GM18498 (cell line): ENCODE measurements around the gene ZBP1.

Experiments
- ATAC-seq: cut with Tn5 transposase; IDR thresholded peaks from one replicate; pipeline ENCODE4 v1.9.1; 2021; ENCODE audit warnings: mild to moderate bottlenecking, moderate library complexity; ENCODE audit not compliant: unreplicated experiment

Gene ZBP1

DNA sequence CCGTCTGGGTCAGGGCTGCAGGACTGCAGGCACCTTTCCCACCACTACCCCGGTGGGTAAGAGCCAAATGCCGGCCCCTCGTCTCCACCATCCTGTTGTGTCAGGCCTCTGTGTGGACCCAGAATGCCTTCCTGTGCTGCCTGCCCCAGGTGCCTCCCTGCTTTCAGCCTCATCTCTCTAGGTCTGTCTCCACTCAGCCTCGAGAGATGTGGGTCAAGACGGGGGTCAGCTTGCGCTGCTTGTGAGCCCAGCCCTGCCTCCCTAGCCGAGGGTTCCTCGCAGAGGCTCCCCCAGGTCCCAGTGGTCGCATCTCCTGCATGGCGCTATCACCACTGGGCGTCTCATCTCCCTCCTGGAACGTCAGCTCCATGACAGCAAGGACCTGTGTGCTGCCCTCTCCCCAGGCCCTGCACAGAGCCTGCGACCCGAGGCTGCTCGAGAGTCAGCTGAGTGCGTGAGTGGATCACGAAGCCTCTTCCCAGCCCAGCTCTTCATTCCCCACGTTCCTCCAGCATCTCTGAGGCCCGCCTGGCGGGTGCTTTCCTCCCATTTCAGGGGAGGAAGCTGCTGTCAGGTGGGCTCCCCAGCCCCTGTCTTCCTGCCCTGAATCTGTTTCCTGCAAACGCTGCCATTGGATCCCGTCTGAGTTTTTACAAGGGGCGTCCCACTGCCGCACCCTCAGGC lies 38.7 kb upstream of the ZBP1 start:
- no peak for ATAC-seq

DNA sequence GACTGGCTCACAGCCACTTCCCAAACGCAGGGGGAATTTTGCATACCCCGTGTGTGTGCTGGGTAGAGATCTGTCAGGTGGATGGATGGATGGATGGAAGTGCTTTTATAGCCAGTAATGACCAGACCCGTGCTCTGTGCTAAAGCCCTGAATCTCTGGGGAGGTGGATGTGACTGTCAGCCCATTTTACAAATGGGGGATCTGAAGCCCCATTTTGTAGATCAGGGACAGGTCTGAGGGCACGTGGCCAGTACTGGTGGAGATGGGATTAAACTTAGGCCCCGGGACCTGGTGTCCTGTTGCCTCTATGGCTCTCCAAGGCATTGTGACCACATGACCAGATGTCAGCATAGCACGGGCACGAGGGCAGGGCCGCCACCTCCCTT lies 38.2 kb upstream of the ZBP1 start:
- ATAC-seq: no peak

- ATAC-seq: no peak
These were observed 37.6 kb upstream of the ZBP1 start for GRCh38 chr20:57657535-57658446.

- ATAC-seq: no peak
These were observed 36.8 kb upstream of the ZBP1 start for GRCh38 chr20:57656821-57657534.

DNA sequence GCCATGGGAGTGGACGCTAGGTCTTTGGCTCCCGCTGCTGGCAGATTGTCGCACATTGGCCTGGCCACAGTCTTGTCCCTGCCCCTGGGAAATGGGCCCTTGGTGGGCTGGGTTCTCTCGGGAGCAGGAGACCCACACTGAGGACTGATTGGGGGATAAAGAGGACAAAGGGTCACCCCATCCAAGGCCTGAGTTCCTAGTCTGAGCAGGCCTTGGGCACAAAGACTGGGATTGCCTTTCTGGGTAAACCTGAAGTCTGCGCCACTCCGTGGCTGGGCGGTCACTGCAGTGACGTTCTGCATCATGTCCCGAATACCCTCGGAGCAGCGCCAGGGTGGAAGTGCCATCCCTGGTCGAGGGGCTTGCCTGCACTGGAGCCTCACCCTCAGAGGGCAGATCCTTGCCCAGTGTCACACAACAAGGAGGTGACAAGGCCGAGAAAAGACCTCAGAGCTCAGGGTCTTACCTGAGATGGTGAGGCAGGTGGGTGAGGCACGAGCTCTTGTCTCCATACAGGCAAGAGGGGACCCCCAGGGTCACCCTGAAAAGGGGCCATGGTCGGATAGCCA lies 36.1 kb upstream of the ZBP1 start:
- ATAC-seq: no peak

DNA sequence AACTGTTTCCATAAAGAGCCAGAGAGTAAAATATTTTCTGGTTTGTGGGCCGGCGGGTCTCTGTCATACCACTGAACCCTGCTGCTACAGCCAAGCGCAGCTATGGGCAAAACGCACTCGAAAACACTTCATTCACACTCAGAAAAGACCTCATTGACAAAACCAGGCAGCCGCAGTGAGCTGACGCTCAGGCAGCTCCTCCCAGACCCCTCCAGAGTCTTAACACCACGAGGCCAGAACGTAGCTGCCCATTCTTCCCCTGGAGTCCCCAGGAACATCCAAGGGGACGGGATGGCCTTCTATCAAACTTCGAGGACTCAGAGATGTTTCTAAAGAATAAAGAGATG lies 35.6 kb upstream of the ZBP1 start:
- ATAC-seq: no peak

DNA sequence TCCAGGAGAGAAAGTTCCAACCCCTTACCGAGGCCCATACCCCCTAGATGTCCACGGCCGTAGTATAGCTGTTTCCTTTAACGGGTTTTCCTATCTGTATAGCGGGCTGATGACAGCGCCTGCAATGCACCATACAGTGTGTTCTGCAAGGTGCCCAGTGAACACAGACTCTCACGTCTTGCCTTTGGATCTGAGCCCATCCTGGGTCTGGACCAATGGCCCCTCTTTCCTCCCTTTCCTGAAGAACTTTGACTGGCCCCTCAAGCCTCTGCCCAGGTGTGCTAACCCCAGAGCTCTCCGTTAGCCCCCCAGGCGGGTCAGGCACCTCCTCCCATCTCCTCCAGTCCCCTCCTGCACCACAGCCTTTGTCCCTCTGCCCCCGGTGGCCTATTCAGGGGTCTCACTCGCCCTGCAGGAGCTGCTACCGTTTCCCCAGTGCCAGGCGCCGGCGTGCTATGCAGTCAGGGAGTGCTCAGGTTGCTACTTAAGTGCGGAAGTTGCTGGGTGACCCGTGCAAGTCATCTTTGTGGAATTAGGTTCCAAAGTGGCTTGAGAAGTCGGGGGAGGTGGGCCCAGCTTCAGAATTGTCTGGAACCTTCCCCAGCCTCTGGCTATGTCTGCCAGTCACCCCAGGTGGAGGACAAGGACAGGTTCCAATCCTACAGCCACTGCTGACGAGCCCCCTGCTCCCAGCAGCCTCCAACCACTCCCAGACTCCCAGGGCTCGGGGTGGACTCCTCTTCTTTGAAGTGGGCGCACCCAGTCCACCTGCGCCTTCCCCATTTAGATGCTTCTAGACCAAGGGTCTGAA lies 35.0 kb upstream of the ZBP1 start:
- no peak for ATAC-seq

- peak; percentile 77 for ATAC-seq
These were observed 34.3 kb upstream of the ZBP1 start for GRCh38 chr20:57654363-57654997.

GRCh38 chr20:57653910-57654309 lies 33.7 kb upstream of the ZBP1 start:
- no peak for ATAC-seq

- ATAC-seq: no peak
These were observed 33.3 kb upstream of the ZBP1 start for GRCh38 chr20:57653546-57653900.

DNA sequence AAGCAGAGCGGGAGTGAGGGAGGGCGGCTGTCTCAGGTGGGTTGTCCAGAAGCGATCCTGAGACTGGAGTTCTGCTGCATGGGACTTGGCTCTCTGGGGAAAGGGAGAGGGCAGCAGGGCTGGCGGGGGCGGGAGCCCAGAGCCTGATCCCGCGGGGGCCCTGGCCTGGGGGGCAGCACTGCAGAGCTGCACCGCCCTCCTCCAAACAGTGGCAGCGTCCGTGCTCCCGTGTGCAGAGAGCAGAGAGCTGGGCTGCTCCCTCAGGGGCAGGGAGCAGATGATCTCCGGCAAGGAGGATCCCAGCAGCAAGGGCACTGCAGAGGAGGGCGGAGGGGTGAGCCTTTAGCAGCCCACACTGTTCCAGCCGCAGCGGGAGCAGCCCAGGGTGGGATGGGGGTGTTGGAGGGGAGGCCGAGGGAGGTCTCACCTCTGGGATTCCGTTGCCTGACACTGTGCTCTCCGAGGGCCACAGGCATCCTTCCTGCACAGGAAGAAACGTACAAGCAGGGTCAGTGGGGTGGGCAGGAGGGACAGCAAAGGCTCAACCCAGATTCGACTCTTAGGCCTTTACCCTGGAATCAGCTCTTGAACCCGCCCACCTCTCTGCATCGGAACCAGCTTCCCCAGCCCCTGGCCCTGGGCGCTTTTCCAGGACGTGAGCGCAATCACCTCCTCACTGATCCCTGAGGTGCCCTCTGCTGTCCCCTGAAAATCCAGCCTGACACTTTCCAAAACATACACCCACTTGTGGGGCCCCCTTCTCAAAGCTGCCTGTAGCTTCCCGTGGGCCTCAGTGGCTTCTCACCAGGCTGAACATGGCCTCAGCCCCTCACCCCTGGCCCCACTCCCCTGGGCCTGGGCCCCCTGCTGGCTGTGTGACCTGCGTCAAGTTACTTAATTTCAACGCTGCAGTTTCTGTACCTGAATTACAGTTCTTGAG lies 32.6 kb upstream of the ZBP1 start:
- no peak for ATAC-seq

DNA sequence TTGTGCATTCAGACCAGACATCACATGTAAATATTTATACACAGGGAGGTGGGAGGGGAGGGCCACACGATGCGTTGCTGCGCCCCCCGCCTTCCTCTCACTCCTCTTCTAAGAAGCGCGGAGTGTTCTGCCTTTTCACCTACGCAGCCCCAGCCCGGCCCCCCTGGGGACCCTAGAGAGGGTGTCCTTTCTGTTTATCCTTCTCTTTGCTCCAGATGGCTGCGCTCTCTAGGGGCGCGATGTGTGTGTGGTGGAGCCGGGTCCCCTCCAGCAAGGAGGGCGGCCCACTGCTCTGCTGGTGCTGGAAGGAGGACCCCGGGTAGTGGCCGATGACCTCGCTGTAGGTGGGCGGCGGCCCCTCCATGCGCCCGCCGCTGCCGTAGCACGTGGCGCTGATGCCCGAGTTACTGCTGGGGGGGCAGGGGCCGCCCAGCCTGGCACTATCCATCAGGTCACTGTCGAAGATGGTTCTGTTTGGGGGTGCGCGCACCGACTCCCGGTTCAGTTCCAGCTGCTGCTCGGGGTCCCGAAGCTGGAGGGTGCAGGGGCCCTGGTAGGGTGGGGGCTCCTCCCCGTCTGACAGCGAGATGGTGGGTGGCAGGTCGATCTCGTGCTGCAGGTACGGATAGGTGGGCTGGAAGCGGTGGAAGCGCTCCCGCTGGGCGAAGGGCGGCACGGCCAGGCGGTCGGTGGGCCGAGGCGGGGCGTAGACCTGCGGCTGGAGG lies 31.8 kb upstream of the ZBP1 start:
- ATAC-seq: no peak

DNA sequence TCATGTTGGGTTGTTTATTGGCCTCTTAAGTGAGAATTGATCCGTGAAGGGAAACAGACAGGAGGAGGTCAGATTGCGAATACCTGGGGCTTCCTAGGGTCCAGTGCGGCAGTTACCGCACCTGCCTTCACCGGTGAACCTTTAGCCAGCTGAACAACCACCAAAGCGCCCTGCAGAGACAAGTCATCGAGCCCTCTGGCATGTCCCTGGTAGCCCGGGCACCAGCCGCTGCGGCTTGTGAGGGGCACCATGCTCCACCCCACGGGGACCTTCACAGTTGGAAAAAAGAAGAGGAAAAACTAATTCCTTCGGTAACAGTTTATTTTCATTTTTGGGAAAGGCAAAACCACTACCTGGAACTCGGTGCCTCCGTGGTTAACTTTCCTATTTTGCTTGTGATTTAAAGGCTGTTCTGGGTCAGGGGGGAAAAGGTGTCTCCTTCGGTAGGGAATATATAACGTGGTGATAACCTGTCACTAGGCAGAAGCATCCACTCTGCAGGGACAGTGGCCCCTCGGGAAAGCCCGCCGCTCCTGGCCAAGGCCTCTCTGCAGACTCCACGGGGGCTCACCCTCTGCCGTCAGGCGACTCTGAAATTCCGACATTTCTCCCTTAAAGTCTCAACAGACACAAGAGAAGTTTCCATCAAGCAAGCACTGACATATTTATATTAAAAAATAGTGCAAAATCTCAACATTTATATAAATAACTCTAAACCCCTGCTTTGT lies 30.7 kb upstream of the ZBP1 start:
- ATAC-seq: no peak

DNA sequence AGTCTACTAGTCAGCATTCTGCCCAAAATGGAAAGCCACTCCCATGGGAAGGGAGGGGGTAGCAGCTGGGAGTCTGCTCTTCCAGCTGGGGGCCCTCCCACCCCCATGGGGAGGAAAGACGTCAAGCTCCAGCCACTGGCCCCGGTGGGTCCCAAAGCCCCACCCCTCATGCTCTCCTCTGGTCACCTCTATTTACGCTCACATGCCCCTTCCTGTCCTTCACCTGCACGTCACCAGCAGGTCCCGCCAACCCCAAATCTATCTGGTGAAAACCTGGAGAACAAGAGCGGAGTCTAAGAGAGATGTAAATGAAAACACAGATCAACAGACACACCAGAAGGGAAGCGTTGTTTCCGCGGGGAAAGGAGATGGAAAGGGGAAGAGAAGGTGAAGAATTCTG lies 30.0 kb upstream of the ZBP1 start:
- ATAC-seq: no peak

GRCh38 chr20:57649617-57650015 lies 29.4 kb upstream of the ZBP1 start:
- ATAC-seq: no peak

DNA sequence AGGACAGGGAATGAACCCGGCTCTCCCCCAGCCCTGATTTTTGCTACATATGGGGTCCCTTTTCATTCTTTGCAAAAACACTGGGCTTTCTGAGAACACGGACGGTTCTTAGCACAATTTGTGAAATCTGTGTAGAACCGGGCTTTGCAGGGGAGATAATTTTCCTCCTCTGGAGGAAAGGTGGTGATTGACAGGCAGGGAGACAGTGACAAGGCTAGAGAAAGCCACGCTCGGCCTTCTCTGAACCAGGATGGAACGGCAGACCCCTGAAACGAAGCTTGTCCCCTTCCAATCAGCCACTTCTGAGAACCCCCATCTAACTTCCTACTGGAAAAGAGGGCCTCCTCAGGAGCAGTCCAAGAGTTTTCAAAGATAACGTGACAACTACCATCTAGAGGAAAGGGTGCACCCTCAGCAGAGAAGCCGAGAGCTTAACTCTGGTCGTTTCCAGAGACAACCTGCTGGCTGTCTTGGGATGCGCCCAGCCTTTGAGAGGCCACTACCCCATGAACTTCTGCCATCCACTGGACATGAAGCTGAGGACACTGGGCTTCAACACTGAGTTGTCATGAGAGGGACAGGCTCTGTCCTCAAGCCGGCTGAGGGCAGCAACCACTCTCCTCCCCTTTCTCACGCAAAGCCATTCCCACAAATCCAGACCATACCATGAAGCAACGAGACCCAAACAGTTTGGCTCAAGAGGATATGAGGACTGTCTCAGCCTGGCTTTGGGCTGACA lies 28.8 kb upstream of the ZBP1 start:
- ATAC-seq: no peak
